ENCODE data around the gene CHD6.

Gene CHD6

GRCh38 chr20:41457173-41457857, 160.9 kb downstream of the CHD6 start:
- no peak for DNase-seq

GRCh38 chr20:41456351-41456750, 161.8 kb downstream of the CHD6 start:
- DNase-seq: no peak

- DNase-seq: no peak
Observed at GRCh38 chr20:41454250-41454649, 163.9 kb downstream of the CHD6 start.

- no peak for DNase-seq
Observed at GRCh38 chr20:41453010-41453950, 164.9 kb downstream of the CHD6 start.

GRCh38 chr20:41452226-41452625, 166.0 kb downstream of the CHD6 start:
- DNase-seq: no peak

- peak; percentile 36 for DNase-seq
Observed at GRCh38 chr20:41447006-41447405, 171.2 kb downstream of the CHD6 start.

GRCh38 chr20:41446456-41446855, 171.7 kb downstream of the CHD6 start:
- peak; percentile 17 for DNase-seq

- DNase-seq: no peak
Observed at GRCh38 chr20:41444821-41445220, 173.4 kb downstream of the CHD6 start.

GRCh38 chr20:41443691-41444090, 174.5 kb downstream of the CHD6 start:
- DNase-seq: no peak

- no peak for DNase-seq
Observed at GRCh38 chr20:41440882-41441281, 177.3 kb downstream of the CHD6 start.

- DNase-seq: no peak
Observed at GRCh38 chr20:41437836-41438235, 180.3 kb downstream of the CHD6 start.

GRCh38 chr20:41436679-41437078, 181.5 kb downstream of the CHD6 start:
- no peak for DNase-seq

- no peak for DNase-seq
Observed at GRCh38 chr20:41433203-41433602, 185.0 kb downstream of the CHD6 start.

GRCh38 chr20:41432746-41433145, 185.4 kb downstream of the CHD6 start:
- DNase-seq: no peak

GRCh38 chr20:41428285-41428684, 189.9 kb downstream of the CHD6 start:
- no peak for DNase-seq

GRCh38 chr20:41427833-41428232, 190.3 kb downstream of the CHD6 start:
- DNase-seq: no peak

- no peak for DNase-seq
Observed at GRCh38 chr20:41426976-41427375, 191.2 kb downstream of the CHD6 start.

GRCh38 chr20:41426086-41426830, 191.9 kb downstream of the CHD6 start:
- DNase-seq: no peak

GRCh38 chr20:41425180-41425884, 192.8 kb downstream of the CHD6 start:
- DNase-seq: no peak

- no peak for DNase-seq
Observed at GRCh38 chr20:41424546-41424945, 193.6 kb downstream of the CHD6 start.

- no peak for DNase-seq
Observed at GRCh38 chr20:41424011-41424410, 194.2 kb downstream of the CHD6 start.

GRCh38 chr20:41422953-41423352, 195.2 kb downstream of the CHD6 start:
- DNase-seq: no peak
